NB4 (cell line): ENCODE measurements around the gene CES2.

Experiments used
- POLR2A ChIP-seq: IDR thresholded peaks from 2 replicates; pipeline ENCODE4 v1.6.1; 2011; ENCODE audit warnings: mild to moderate bottlenecking; ENCODE audit not compliant: insufficient read length; ENCODE audit errors: extremely low read depth
- TF ChIP-seq, protein P1 (sequence below): IDR thresholded peaks from one replicate; pipeline ENCODE4 v1.5.1; 2012; ENCODE audit warnings: low read depth, low read length

DNA sequence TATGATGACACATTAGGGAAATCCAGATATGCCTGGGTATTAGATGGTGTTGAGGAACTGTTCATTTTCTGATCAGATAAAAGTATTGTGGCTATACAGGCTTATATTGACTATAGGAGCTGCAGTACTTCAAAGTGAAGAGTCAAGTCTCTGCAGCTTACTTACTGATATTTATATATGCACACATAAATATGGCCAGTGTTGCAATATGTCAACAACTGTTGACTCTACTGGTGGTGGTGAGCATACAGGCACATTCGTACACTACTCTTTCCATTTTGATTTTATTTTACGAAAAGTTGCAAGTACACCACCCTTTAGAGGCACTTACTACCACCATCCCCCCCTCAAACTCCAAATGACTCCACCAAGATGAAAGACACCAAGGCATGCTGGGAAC lies 3.7 kb upstream of the CES2 start:
- TF ChIP-seq, protein P1, sequence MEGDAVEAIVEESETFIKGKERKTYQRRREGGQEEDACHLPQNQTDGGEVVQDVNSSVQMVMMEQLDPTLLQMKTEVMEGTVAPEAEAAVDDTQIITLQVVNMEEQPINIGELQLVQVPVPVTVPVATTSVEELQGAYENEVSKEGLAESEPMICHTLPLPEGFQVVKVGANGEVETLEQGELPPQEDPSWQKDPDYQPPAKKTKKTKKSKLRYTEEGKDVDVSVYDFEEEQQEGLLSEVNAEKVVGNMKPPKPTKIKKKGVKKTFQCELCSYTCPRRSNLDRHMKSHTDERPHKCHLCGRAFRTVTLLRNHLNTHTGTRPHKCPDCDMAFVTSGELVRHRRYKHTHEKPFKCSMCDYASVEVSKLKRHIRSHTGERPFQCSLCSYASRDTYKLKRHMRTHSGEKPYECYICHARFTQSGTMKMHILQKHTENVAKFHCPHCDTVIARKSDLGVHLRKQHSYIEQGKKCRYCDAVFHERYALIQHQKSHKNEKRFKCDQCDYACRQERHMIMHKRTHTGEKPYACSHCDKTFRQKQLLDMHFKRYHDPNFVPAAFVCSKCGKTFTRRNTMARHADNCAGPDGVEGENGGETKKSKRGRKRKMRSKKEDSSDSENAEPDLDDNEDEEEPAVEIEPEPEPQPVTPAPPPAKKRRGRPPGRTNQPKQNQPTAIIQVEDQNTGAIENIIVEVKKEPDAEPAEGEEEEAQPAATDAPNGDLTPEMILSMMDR, result no peak
- TF ChIP-seq POLR2A, result no peak
